NCI-H2029 treated with DMSO at 0.1 percent for 48 hours (cell line): ENCODE data around the gene SGCA.
A peak's percentile ranks its signal among the peaks of the same experiment; 100 is the strongest.

Source experiments
- DNase-seq: peaks from one replicate; lab custom pipeline; 2025; lab: John Stamatoyannopoulos, UW

SGCA gene

GRCh38 chr17:50149417-50150353 is 16.1 kb upstream of the SGCA start:
- no peak for DNase-seq

- DNase-seq, result no peak
Measured at GRCh38 chr17:50150354-50151040, 15.3 kb upstream of the SGCA start, which contains the start of gene PPP1R9B. Gene PPP1R9B (minus strand): TSS chr17:50150677. CDS start chr17:50150513, 164 bp downstream.

GRCh38 chr17:50151041-50151936 is 14.5 kb upstream of the SGCA start:
- DNase-seq, result peak; percentile 35

GRCh38 chr17:50151937-50152547 is 13.8 kb upstream of the SGCA start:
- peak; percentile 66 for DNase-seq

- DNase-seq, result no peak
Measured at GRCh38 chr17:50152736-50153135, 13.1 kb upstream of the SGCA start.

- no peak for DNase-seq
Measured at GRCh38 chr17:50153650-50154575, 11.9 kb upstream of the SGCA start.

GRCh38 chr17:50154604-50155003 is 11.2 kb upstream of the SGCA start:
- DNase-seq, result no peak

- no peak for DNase-seq
Measured at GRCh38 chr17:50155115-50155819, 10.5 kb upstream of the SGCA start.

GRCh38 chr17:50157891-50158290 is 7.9 kb upstream of the SGCA start:
- no peak for DNase-seq

- DNase-seq, result peak; percentile 55
Measured at GRCh38 chr17:50161023-50161910, 4.5 kb upstream of the SGCA start.

- no peak for DNase-seq
Measured at GRCh38 chr17:50161911-50162288, 3.9 kb upstream of the SGCA start.

GRCh38 chr17:50162466-50163254 is 3.1 kb upstream of the SGCA start:
- DNase-seq, result no peak

- no peak for DNase-seq
Measured at GRCh38 chr17:50163843-50164696, 1.7 kb upstream of the SGCA start.

GRCh38 chr17:50164697-50164988 is 1.2 kb upstream of the SGCA start:
- no peak for DNase-seq

GRCh38 chr17:50165066-50165465 is 739 bp upstream of the SGCA start:
- no peak for DNase-seq

- no peak for DNase-seq
Measured at GRCh38 chr17:50165466-50165865, 339 bp upstream of the SGCA start.

GRCh38 chr17:50166518-50167181 is 845 bp downstream of the SGCA start:
- no peak for DNase-seq
